ENCODE data around the gene GLIPR2.
A peak's percentile ranks its signal among the peaks of the same experiment; 100 is the strongest.
"Not testable (repeated sequence)": the region's sequence is repeated elsewhere in the genome, so short reads cannot be mapped to it uniquely, and the experiment has no call there.

Gene GLIPR2

GRCh38 chr9:36136272-36136893 is at the start of gene GLIPR2:
Gene GLIPR2 (plus strand): TSS chr9:36136733. CDS start chr9:36136779, 46 bp downstream.
- DNase-seq (ENCODE audit: low read depth, low spot score), result peak; percentile 58

- not testable (repeated sequence) for DNase-seq (ENCODE audit: low read depth, low spot score)
These were observed 49.5 kb upstream of the GLIPR2 start for GRCh38 chr9:36087054-36087453.

GRCh38 chr9:36088020-36088419 is 48.5 kb upstream of the GLIPR2 start:
- no peak for DNase-seq (ENCODE audit: low read depth, low spot score)

GRCh38 chr9:36091026-36091953 is 45.2 kb upstream of the GLIPR2 start:
- DNase-seq (ENCODE audit: low read depth, low spot score), result no peak

GRCh38 chr9:36092014-36092413 is 44.5 kb upstream of the GLIPR2 start:
- no peak for DNase-seq (ENCODE audit: low read depth, low spot score)

- peak; percentile 4 for DNase-seq (ENCODE audit: low read depth, low spot score)
These were observed 43.9 kb upstream of the GLIPR2 start for GRCh38 chr9:36092509-36093215.

- no peak for DNase-seq (ENCODE audit: low read depth, low spot score)
These were observed 43.1 kb upstream of the GLIPR2 start for GRCh38 chr9:36093384-36093783.

GRCh38 chr9:36099718-36100117 is 36.8 kb upstream of the GLIPR2 start:
- no peak for DNase-seq (ENCODE audit: low read depth, low spot score)

GRCh38 chr9:36100532-36100931 is 36.0 kb upstream of the GLIPR2 start:
- DNase-seq (ENCODE audit: low read depth, low spot score), result no peak

GRCh38 chr9:36101916-36102741 is 34.4 kb upstream of the GLIPR2 start:
- DNase-seq (ENCODE audit: low read depth, low spot score), result no peak

GRCh38 chr9:36102742-36103495 is 33.6 kb upstream of the GLIPR2 start:
- peak; percentile 79 for DNase-seq (ENCODE audit: low read depth, low spot score)

GRCh38 chr9:36109071-36109470 is 27.5 kb upstream of the GLIPR2 start:
- DNase-seq (ENCODE audit: low read depth, low spot score), result no peak

GRCh38 chr9:36110434-36110833 is 26.1 kb upstream of the GLIPR2 start:
- no peak for DNase-seq (ENCODE audit: low read depth, low spot score)

GRCh38 chr9:36112516-36112915 is 24.0 kb upstream of the GLIPR2 start:
- no peak for DNase-seq (ENCODE audit: low read depth, low spot score)

GRCh38 chr9:36113999-36114398 is 22.5 kb upstream of the GLIPR2 start:
- DNase-seq (ENCODE audit: low read depth, low spot score), result no peak

GRCh38 chr9:36116593-36116992 is 19.9 kb upstream of the GLIPR2 start:
- no peak for DNase-seq (ENCODE audit: low read depth, low spot score)

- no peak for DNase-seq (ENCODE audit: low read depth, low spot score)
These were observed 18.3 kb upstream of the GLIPR2 start for GRCh38 chr9:36118201-36118600.

- no peak for DNase-seq (ENCODE audit: low read depth, low spot score)
These were observed 17.8 kb upstream of the GLIPR2 start for GRCh38 chr9:36118706-36119105.

GRCh38 chr9:36119476-36119875 is 17.1 kb upstream of the GLIPR2 start:
- DNase-seq (ENCODE audit: low read depth, low spot score), result no peak

- DNase-seq (ENCODE audit: low read depth, low spot score), result no peak
These were observed 15.8 kb upstream of the GLIPR2 start for GRCh38 chr9:36120705-36121104.

- no peak for DNase-seq (ENCODE audit: low read depth, low spot score)
These were observed 14.6 kb upstream of the GLIPR2 start for GRCh38 chr9:36121971-36122370.
